HG03060 (cell line): Measurements from ENCODE around the gene CALR.
"Not testable (repeated sequence)": the region's sequence is repeated elsewhere in the genome, so short reads cannot be mapped to it uniquely, and the experiment has no call there.

Experiments used
- ATAC-seq: cut with Tn5 transposase; IDR thresholded peaks from one replicate; pipeline ENCODE4 v1.9.1; 2021; ENCODE audit warnings: low read depth, moderate number of reproducible peaks; ENCODE audit not compliant: unreplicated experiment

The CALR gene

DNA sequence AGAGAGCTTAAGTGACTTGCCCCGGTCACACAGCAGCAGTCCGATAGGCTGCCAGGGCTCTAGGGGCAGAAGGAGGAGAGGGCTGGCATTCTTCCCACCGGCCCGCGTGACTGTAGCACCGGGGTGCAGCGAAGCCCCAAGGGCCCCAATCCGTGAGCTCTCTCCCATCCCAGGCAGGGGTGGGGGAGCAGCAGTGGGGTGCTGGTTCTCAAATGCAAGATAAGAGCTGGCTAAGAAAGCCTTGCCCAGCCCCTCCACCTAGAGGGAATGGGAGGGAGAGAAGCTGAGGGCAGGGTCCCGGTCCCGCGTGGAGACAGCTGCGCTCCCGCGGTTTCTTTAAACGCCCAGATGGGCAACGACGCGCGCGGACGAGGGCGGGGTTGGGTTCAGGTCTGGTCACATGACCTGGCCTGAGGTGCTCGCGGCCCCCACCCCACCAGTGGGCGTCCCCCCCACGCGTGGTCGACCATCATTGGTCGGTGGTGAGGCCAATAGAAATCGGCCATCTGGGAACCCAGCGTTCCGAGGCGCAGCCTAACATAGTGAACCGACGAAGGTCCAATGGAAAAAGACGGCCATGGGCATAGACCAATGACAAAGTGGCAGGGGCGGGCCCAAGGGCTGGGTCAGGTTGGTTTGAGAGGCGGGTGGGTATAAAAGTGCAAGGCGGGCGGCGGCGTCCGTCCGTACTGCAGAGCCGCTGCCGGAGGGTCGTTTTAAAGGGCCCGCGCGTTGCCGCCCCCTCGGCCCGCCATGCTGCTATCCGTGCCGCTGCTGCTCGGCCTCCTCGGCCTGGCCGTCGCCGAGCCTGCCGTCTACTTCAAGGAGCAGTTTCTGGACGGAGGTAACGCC, at the start of gene CALR:
CALR (plus strand) TSS at position 683 of the 852 bp plus-strand sequence; CDS start at position 754, 71 bp downstream.
- peak; percentile 67 for ATAC-seq

DNA sequence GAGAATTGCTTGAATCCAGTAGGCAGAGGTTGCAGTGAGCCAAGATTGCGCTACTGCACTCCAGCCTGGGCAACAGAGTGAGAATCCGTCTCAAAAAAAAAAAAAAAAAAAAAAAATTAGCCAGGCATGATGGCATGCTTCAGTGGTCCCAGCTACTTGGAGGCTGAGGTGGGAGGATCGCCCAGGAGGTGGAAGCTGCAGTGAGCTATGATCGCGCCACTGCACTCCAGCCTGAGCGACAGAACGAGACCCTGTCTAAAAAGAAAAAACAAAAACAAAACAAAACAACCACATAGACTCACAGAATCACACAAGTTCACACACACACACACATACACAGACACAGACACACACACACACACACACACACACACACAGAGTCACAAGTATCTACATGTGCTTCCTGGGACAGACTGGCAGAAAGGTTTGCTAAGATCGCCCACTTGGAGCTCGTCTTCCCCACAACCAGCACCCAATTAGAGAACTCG, 48.1 kb upstream of the CALR start:
- not testable (repeated sequence) for ATAC-seq

DNA sequence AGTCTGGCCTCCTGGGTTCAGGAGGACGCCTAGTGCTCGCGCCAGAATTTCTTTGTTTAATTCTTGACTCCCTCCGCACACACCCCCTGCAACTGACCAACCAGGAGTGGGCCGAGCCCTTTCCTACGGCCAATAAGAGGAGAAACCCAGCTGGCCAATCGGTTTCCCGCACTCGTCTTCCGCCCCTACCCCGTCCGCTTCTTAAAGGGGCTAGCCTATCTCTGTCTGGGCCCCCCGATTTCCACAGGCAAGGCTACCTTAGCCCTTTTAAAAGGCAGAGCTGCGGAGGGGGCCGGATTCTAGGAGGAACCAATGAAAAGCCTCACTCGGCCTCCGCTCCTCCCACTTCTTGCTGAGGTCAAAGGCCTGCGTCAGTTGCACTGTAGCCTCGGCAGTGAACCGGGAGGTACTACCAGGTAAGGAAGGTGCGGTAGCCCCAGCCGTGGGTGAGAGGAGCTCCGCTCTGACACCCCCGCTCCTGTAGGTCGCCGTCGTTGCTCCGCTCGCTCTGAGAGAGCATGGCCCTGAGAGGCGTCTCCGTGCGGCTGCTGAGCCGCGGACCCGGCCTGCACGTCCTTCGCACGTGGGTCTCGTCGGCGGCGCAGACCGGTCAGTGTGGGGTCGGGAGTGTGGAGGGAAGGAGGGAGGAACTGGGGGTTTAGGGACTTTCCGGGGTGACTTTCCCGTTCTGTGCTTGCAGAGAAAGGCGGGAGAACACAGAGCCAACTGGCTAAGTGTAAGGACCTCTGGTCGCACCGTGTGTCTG, 47.4 kb upstream of the CALR start, which contains the start of gene GCDH:
GCDH (plus strand) TSS at position 374 of the 766 bp plus-strand sequence; CDS start at position 519, 145 bp downstream.
- peak; percentile 89 for ATAC-seq

DNA sequence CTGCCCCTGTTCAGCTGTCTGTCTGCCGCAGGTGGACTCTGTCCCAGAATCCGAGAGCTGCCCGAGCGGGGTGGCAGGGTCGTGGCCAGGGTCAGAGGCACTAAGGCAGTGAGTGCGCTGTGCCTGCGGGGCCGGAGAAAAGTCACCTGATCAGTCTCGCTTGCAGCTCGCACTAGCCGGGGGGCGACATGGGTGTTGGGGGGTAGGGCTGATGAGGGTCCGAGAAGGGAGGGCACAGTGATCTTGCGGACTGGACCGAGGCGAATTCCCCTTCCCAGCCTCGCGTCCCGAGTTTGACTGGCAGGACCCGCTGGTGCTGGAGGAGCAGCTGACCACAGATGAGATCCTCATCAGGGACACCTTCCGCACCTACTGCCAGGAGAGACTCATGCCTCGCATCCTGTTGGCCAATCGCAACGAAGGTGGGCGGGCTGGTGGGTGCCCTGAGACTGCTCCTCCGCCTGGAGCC, 46.8 kb upstream of the CALR start:
- no peak for ATAC-seq

DNA sequence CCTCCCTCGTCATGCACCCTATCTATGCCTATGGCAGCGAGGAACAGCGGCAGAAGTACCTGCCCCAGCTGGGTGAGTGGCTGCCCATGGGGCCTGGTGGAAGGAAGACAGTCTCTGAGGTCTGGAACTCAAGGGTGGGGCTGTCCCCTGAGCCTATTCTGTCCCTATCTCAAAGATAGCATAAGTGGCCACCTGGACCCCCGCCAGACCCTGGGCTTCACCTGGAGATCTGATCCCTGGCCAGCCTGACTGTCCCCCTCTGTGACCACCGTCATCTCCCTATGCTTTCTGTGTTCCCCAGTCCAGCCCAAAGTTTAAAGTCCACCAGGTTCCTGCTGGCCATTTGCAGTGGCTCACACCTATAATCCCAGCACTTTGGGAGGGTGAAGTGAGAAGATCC, 44.8 kb upstream of the CALR start:
- ATAC-seq, result no peak

DNA sequence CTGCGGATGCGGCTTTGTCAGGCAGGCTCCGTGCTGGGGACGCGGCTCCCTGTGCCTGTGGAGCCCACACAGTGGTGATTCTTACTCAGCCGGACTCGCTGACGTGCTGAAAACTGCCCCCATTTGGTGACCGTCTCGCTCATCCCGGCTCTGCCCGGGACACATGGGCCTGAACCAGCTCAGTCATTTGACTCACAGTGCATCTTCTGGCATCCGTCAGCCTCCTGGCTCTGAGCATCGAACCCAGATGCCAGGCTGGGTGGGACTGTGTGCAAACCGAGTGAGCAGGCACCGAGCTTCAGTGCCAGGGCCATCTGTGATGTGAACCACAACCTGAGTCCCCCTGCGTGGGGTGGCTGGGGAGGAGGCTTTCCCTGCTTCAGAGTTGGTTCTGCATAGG, 41.9 kb upstream of the CALR start:
- ATAC-seq, result no peak

DNA sequence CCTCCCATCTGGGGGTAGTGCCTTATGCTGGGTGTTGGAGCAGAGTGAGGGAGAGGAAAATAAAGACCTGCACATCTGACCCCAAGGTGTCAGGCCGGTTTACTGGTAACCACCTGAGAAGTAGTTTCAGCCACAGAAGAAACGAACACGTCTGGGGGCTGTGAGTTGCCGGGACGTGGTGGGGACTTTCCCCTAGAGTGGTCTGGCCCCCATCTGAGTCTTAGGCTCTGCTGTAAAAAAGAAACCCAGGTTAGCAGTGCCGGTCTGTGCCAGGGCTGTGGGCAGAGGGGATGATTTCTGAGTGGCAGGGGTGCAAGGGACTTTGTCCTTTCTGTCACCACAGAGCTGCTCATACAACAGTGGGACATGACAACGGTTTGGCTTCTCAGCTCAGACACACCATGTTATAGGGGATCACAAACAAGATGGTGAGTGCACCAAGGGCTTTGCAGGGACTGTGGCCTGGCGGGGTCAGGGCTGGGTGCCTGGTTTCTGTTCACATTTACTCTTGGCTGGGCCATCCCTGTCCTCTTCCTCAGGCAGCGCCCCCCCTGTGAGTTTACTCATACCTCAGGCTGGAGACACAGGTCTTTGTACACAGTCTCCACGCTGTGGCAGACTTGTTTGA, 38.4 kb upstream of the CALR start:
- no peak for ATAC-seq

DNA sequence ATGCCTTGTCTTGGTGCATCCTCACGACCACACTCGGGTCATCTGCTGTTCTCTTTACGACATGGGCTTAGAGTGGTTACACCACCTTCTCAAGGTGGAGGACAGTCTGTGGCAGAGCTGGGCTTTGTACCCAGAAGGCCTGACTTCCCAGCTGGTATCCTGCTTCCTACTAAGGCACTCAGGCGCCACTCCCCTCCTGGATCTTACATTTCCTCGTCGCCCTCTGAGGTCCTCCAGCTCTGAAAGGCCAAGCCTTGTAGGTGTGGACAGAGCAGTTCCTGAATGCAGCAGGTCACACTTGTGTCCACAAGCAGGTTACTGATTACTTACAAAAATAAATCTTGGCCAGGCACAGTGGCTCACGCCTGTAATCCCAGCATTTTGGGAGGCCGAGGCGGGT, 31.2 kb upstream of the CALR start:
- ATAC-seq, result no peak

DNA sequence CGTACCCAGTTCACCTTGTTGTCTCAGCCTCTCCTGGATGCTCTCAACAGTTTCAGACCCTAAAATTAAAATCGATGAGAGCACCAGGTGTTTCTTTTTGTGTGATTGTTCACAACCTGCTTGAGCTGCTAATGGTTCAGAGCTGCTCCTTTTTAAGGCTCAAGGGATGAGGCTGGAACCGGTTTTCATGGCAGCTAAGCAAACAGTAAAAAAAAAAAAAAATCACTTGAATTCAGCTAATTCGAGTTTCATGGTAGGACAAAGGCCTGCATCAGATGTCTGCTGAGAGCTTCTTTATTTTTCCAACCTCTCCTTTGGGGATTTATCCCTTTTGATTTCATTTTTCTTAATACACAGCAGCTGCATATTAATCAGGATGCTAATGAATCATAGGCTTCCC, 25.8 kb upstream of the CALR start:
- ATAC-seq, result no peak

DNA sequence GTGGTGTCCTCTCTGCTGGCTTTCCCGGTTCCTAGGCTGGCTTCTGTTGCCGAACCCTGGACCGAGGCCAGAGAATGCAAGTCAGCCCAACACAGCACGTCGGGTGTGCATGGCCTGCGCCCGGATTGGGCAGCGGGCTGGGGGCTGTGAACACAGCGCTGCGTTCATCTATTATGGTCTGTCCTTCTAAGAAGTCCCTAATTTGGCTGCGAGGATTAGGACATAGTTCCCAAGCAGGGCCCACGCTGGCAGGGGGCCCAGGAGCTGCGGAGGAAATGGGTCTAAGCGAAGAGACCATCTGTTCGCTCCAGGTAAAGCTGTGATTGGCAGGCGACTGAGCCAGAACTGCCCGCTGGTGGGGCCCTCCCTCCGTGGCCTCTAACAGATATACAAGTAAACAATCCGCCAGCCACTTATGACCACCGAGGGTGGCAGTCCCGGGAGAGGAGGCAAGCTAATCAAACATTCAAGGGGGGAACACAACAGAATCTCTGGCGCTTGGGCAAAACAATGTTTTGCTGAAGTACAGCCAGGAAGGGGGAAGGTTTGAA, 25.3 kb upstream of the CALR start:
- no peak for ATAC-seq

DNA sequence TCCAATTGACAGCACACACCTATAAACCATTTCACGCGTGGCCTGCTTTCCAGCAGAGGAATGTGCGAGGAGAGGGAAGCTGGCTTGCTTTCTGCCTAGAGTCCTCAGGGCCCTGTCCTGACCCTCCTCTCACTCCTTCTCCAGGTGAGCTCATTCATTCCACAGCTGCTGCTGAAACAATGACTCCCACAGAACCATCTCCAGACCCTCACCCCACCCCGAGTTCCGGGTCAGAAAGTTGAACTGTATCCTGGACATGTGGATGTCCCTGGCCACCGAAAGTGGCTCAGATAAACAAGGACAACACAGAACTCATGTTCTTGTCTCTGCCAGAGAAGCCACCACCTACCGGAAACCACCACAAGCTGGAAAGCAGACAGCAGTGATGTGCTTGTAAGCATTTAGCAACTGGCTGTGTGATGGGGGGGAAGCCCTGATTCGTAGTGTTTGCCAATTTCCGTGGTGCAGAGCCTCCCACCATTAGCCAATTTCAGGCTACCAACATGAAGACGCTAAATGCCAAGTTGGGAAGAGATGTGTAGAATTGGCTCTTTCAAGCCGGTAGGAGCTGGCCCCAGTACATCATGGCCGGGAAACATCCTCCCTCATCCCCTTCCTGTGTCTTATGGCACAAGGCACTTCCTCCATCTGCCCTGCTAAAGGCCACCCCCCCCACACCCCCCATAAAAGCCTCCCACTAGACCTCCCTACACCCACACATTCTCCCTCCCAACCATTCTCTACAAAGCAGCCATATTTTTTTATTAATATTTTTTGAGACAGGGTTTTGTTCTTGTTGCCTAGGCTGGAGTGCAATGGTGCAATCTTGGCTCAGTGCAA, 24.3 kb upstream of the CALR start:
- ATAC-seq, result no peak

DNA sequence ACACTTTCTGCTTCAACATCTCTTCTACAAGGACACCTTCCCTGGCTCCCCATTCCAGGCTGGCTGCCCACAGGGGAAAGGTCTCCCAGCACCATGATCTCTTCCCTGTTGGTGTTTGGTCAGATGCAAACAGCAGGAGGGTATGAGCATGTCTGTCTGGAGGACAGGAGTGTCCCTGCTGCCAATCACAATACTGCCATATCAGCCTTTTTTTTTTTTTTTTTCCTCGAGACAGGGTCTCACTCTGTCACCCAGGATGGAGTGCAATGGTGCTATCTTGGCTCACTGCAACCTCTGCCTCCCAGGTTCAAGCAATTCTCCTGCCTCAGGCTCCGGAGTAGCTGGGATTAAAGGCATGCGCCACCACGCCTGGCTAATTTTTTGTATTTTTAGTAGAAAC, 22.5 kb upstream of the CALR start:
- ATAC-seq, result not testable (repeated sequence)

DNA sequence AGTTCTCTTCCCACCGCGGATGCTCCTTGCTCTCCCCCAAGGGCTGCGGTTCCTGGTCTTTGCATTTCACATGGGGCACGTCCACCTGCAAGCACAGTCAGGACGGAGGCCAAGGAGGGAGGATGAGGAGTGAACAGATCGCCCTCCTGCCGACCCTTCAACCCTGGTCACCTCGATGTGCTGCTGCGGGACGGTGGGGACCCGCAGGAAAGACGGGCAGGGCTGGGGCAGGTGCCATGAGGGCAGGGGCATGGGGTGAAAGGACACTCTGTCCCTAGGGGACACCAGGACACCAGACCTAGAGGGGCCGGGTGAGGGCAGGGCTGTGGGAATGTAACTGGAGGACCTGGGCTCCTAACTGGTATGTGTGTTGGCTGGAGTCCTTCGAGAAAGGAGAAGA, 20.2 kb upstream of the CALR start:
- ATAC-seq, result no peak

DNA sequence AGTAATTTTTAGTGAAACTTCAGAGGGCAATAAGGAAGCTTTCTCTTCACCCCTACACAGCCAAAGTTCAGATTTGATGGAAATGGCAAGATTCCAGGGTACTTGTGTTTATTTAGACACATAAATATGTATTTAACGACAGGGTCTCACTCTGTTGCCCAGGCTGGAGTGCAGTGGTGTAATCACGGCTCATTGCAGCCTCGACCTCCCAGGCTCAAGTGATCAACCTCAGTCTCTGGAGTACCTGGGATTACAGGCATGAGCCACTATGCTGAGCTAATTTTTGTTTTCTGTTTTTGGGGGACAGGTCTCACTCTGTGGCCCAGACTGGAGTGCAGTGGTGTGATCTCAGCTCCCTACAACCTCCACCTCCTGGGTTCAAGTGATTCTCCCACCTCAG, 17.4 kb upstream of the CALR start:
- no peak for ATAC-seq

DNA sequence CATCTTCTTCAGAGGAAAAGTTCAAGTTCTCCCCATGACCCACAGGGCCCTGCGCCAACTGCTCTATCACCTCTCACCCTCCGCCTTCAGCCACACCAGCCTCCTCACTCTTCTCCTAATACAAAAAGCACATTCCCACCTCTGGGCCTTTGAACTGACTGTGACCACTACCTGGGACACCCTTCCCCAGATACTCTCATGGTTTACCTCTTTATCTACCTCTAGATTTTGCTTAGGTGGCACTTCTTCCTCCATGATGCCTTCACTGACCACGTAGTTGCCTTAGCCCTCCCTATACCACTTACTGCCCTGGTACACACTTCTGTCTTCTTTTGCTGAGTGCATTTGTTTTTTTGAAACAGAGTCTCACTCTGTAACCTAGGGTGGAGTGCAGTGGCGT, 15.4 kb upstream of the CALR start:
- ATAC-seq, result no peak

DNA sequence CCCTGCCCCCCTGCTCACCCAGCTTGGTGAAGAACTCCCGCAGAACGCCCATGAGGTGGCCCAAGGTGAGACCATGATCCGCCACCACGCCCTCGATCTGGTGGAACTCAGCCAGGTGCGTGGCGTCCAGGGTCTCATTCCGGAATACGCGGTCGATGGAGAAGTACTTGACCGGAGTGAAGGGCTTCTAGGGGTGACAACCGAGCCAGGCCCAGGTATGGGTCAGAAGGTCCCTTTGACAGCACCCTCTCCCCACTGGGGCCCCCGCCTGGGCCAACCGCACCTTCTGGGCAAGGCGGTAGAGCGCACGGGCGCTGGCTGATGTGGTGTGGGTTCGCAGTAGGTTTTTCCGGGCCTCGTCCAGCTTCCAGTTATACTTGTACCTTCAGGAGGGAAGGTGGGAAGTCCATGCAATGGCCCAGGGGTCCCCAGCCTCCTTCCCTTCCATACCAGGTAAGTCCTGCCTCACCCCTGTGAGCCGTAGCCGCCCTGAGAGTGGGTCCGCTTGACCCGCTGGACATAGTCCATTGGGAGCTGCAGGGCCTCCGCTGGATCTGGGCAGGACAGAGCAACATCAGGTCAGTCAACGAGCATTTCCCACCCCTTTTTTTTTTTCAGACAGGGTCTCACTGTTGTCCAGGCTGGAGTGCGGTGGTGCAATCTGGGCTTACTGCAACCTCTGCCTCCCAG, 13.6 kb upstream of the CALR start:
- no peak for ATAC-seq

DNA sequence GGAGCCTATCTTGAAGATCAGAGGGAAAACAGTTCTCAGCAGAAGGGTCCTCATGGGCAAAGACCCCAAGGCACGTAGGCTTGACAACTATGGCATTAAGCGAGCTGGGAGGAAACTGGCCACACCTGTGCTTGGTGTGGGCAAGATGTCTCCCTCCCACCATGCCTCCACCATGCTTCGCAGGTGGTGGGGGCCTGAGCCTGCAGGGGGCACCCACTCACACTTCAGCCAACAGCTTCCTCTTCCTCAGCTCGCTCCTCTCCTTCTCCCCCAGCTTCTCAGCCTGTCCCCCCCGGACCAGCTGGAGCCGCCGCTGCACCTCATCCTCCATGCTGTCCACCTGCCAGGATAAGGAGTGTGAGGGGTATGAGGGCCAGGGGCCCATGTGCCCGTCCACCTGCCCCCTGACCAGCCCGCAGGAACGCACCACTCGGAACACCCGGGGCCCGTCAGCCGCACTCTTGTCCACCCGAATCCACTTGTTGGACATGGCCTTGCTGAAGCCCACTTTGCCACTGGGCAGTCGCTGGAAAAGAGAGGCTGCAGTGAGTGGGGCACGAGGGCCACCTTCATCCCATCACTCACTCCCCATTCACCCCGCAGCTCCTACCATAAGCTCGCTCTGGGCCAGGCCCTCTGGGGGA, 8.3 kb upstream of the CALR start:
- no peak for ATAC-seq

DNA sequence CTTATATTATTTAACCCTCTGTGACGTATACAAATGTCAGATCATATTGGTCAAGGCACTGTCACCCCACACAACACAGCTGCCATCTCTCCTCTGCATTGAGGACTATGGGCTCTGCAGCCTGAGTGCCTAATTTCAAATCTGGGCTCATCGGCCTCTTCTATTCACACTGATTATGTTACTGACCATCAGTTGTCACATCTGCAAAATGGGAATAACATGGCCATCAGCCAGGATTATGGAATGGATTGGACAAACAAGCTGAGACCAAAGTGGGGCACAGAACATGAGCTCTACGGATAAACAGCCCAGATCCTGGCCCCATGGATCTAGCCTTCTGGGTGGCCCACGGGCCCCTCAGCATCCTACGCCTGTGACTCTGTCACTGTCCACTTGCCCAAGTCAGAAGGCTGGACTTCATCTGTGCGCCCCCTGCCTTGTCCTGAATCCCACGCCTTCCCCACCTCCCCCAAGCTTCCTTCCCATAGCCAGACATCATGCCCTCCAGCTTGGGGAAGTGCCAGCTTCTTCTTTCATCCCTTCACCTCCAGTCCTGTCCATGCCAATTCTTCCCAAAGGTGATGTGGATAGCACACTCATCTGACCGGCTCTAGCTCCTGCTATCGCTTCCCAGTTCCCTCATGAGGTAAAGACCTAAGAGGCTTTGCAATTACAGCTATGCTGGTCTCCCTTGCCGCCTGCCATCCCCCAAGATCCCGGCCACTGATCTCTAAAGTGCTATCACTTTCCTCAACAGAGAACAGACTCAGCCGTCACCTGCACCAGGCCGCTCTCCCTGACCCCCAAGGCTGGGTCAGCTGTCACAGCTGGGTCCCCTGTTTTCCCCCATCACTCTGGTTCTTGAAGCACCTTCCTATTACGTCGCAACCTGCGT, 5.8 kb upstream of the CALR start:
- no peak for ATAC-seq
